Kidney (tissue), 14 donors: ENCODE data around the gene DNAJC28. TPM values are rescaled to one million over a fixed set of nuclear protein-coding genes. Genes with fewer than 3 reads are reported as not detected.

Source experiments
- DNase-seq, 5 donors: peaks; one replicate each; pipeline ENCODE4 v3.0.0-alpha.2; 2013 to 2020
- FAIRE-seq: peaks from 2 replicates; lab custom pipeline; 2012; peaks lifted over from hg19 to GRCh38; lab: Jason Lieb, UNC
- H3K27ac ChIP-seq, 2 donors: one replicate each; pipeline ENCODE4 v1.7.0; 2013; ENCODE audit warnings: low read depth in 2 of 2, low read length in 2 of 2, inconsistent platforms in 1 of 2
- H3K27me3 ChIP-seq: one replicate; pipeline ENCODE4 v1.7.1; 2013; ENCODE audit warnings: low read length, inconsistent platforms; ENCODE audit not compliant: control insufficient read depth, insufficient read depth
- H3K36me3 ChIP-seq, 3 donors: one replicate each; pipeline versions ENCODE4 v1.7.0 to v1.7.1; 2013; ENCODE audit warnings: low read length in 3 of 3, control low read depth in 1 of 3, inconsistent platforms in 1 of 3; ENCODE audit not compliant: insufficient read depth in 3 of 3, control insufficient read depth in 2 of 3
- H3K4me1 ChIP-seq, 3 donors: one replicate each; pipeline versions ENCODE4 v1.7.0 to v1.7.1; 2013; ENCODE audit warnings: low read length in 3 of 3, inconsistent platforms in 1 of 3, low read depth in 1 of 3; ENCODE audit not compliant: control insufficient read depth in 2 of 3, insufficient read depth in 2 of 3
- H3K4me3 ChIP-seq, 3 donors: one replicate each; pipeline versions ENCODE4 v1.7.0 to v1.8.1; 2013; ENCODE audit warnings: low read length in 3 of 3, control low read depth in 1 of 3, inconsistent platforms in 1 of 3
- H3K9ac ChIP-seq, 3 donors: one replicate each; pipeline versions ENCODE4 v1.7.0 to v1.7.1; 2013; ENCODE audit warnings: low read length in 3 of 3, control low read depth in 1 of 3, inconsistent platforms in 1 of 3
- H3K9me3 ChIP-seq, 3 donors: one replicate each; pipeline versions ENCODE4 v1.7.0 to v1.7.1; 2013; ENCODE audit warnings: low read length in 3 of 3, control low read depth in 1 of 3, inconsistent platforms in 1 of 3; ENCODE audit not compliant: control insufficient read depth in 2 of 3, insufficient read depth in 1 of 3
- CTCF ChIP-seq: IDR thresholded peaks from 3 replicates; pipeline ENCODE4 v1.5.1; 2012; ENCODE audit warnings: mild to moderate bottlenecking, moderate library complexity, borderline replicate concordance; ENCODE audit not compliant: insufficient read depth; ENCODE audit errors: extremely low read depth
- intact Hi-C: fragments of 100-400 bp; cut with DNase I; formaldehyde crosslinking; loops from one replicate; pipeline ENCODE4 v1.11.1; 2022
- polyA plus RNA-seq: library from polyadenylated mRNA; stranded (reverse); fragments of 350-450 nt; fragmentation: Illumina TruSeq; extraction: RNeasy Lipid Tissue Mini Kit (QIAGEN cat#74804); gene quantifications from one replicate; pipeline ENCODE4 v1.2.3, GENCODE V29; 2014; ENCODE audit warnings: low read depth, low replicate concordance; ENCODE audit not compliant: insufficient read depth
- total RNA-seq: library from RNA; stranded (reverse); fragmentation: NEBNext Ultra II Directional; extraction: Animal tissue kit (Norgen Biotek cat#: 25700); gene quantifications from one replicate; pipeline ENCODE4 v1.2.1, GENCODE V29; 2021
- donor health status: control.
- donor health status: control.
- donor health status: control.
- donor health status: control.
- donor health status: control.
- donor health status: DM: yes; HTN: yes; CAD: no.
- donor health status: Normal renal cell carcinoma (clear cell type).

Gene DNAJC28
- total and polyA plus RNA-seq, 2 donors from 2014 or later: 2.2 to 4.6 TPM

GRCh38 chr21:33461538-33462250 is 29.8 kb downstream of the DNAJC28 start:
- peak; percentile 56 for FAIRE-seq
- no peak for DNase-seq
- Histone ChIP-seq H3K27me3 (no peaks in the 10 kb centered on the region), H3K9me3 (no peaks in the 10 kb centered on the region), H3K27ac (no peak overlapping the region), H3K9ac (no peak overlapping the region), H3K4me1 (no peaks in the 10 kb centered on the region), H3K36me3 (peaks cover 0 to 16% (median 0%) of the 10 kb centered on the region in 3 donors), H3K4me3 (no peak overlapping the region)
- intact Hi-C loops: no loop called here
- no peak for TF ChIP-seq CTCF

- peaks cover 0 to 13% (median 3%) of the 10 kb centered on the region in 3 donors for H3K36me3 ChIP-seq
- H3K27me3 ChIP-seq: no peaks in the 10 kb centered on the region
Measured at GRCh38 chr21:33458861-33459260, 32.7 kb downstream of the DNAJC28 start.

GRCh38 chr21:33455686-33456446 is 35.6 kb downstream of the DNAJC28 start:
- no peak overlapping the region for H3K27ac ChIP-seq
- H3K36me3 ChIP-seq: peaks cover 0 to 13% (median 7%) of the 10 kb centered on the region in 3 donors
- intact Hi-C loops: no loop called here
- H3K4me3 ChIP-seq: no peak overlapping the region
- no peaks in the 10 kb centered on the region for H3K9me3 ChIP-seq
- no peak for DNase-seq
- H3K9ac ChIP-seq: no peak overlapping the region
- no peaks in the 10 kb centered on the region for H3K4me1 ChIP-seq
- no peaks in the 10 kb centered on the region for H3K27me3 ChIP-seq
- FAIRE-seq: no peak
- TF ChIP-seq CTCF: no peak

More at GRCh38 chr21:33458861-33459260, 32.7 kb downstream of the DNAJC28 start:
- FAIRE-seq: no peak
- no peaks in the 10 kb centered on the region for H3K9me3 ChIP-seq
- TF ChIP-seq CTCF: no peak
- intact Hi-C loops: no loop called here
- DNase-seq: no peak
- no peak overlapping the region for H3K4me3 ChIP-seq
- no peaks in the 10 kb centered on the region for H3K4me1 ChIP-seq
- no peak overlapping the region for H3K9ac ChIP-seq
- no peak overlapping the region for H3K27ac ChIP-seq
